ENCODE results near the gene QRICH1.

QRICH1 gene

GRCh38 chr3:49124991-49125670 is 31.3 kb upstream of the QRICH1 start:
- Histone ChIP-seq H3K27ac (ENCODE audit: low read depth, low read length) (no peak overlapping the region), H3K9ac (ENCODE audit: low read length) (no peak overlapping the region), H3K36me3 (ENCODE audit: insufficient read depth, low read length) (peaks cover 83% of the 10 kb centered on the region), H3K4me3 (ENCODE audit: low read depth in 1 of 2, low read length in 2 of 2) (no peak overlapping the region), H3K27me3 (ENCODE audit: control insufficient read depth in 1 of 2, insufficient read depth in 2 of 2, low read length in 2 of 2) (no peaks in the 10 kb centered on the region), H3K4me1 (ENCODE audit: insufficient read depth, low read length) (peaks cover 3% of the 10 kb centered on the region), H3K9me3 (ENCODE audit: low read length) (no peaks in the 10 kb centered on the region)

GRCh38 chr3:49124203-49124602 is 30.3 kb upstream of the QRICH1 start:
- H3K4me1 ChIP-seq (ENCODE audit: insufficient read depth, low read length) = peaks cover 8% of the 10 kb centered on the region
- no peaks in the 10 kb centered on the region for H3K9me3 ChIP-seq (ENCODE audit: low read length)
- no peak overlapping the region for H3K27ac ChIP-seq (ENCODE audit: low read depth, low read length)
- no peak overlapping the region for H3K9ac ChIP-seq (ENCODE audit: low read length)
- H3K36me3 ChIP-seq (ENCODE audit: insufficient read depth, low read length) = peaks cover 77% of the 10 kb centered on the region
- no peak overlapping the region for H3K4me3 ChIP-seq (ENCODE audit: low read depth in 1 of 2, low read length in 2 of 2)
- H3K27me3 ChIP-seq (ENCODE audit: control insufficient read depth in 1 of 2, insufficient read depth in 2 of 2, low read length in 2 of 2) = no peaks in the 10 kb centered on the region

GRCh38 chr3:49123687-49124086 is 29.8 kb upstream of the QRICH1 start:
- Histone ChIP-seq H3K4me1 (ENCODE audit: insufficient read depth, low read length) (peaks cover 14% of the 10 kb centered on the region), H3K36me3 (ENCODE audit: insufficient read depth, low read length) (peaks cover 76% of the 10 kb centered on the region), H3K9ac (ENCODE audit: low read length) (no peak overlapping the region), H3K27ac (ENCODE audit: low read depth, low read length) (no peak overlapping the region), H3K4me3 (ENCODE audit: low read depth in 1 of 2, low read length in 2 of 2) (no peak overlapping the region), H3K9me3 (ENCODE audit: low read length) (no peaks in the 10 kb centered on the region), H3K27me3 (ENCODE audit: control insufficient read depth in 1 of 2, insufficient read depth in 2 of 2, low read length in 2 of 2) (no peaks in the 10 kb centered on the region)

GRCh38 chr3:49122886-49123545 is 29.1 kb upstream of the QRICH1 start:
- peaks cover 75% of the 10 kb centered on the region for H3K36me3 ChIP-seq (ENCODE audit: insufficient read depth, low read length)
- no peaks in the 10 kb centered on the region for H3K9me3 ChIP-seq (ENCODE audit: low read length)
- no peak overlapping the region for H3K9ac ChIP-seq (ENCODE audit: low read length)
- H3K27ac ChIP-seq (ENCODE audit: low read depth, low read length) = no peak overlapping the region
- peaks cover 18% of the 10 kb centered on the region for H3K4me1 ChIP-seq (ENCODE audit: insufficient read depth, low read length)
- H3K4me3 ChIP-seq (ENCODE audit: low read depth in 1 of 2, low read length in 2 of 2) = no peak overlapping the region
- no peaks in the 10 kb centered on the region for H3K27me3 ChIP-seq (ENCODE audit: control insufficient read depth in 1 of 2, insufficient read depth in 2 of 2, low read length in 2 of 2)

DNA sequence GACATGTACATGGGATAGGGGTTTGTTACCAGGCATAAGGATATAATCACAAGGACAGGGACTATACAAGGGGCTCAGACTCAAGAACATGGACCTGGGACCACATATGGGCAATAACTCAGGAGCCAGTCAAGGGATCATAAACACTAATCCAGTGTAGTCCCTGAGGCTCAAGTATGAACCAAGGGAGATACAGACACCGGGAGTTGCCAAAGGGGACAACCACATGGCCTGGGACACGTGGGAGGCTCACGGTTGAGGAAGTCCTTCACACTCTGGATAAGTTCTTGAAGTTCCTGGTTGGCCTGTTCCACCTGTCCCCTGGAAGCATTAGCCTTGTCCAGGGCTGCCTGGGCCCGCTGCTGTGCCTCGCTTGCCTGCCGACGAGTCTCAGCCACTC is 28.6 kb upstream of the QRICH1 start:
- Histone ChIP-seq H3K4me1 (ENCODE audit: insufficient read depth, low read length) (peaks cover 18% of the 10 kb centered on the region), H3K4me3 (ENCODE audit: low read depth in 1 of 2, low read length in 2 of 2) (no peak overlapping the region), H3K9me3 (ENCODE audit: low read length) (no peaks in the 10 kb centered on the region), H3K27ac (ENCODE audit: low read depth, low read length) (no peak overlapping the region), H3K27me3 (ENCODE audit: control insufficient read depth in 1 of 2, insufficient read depth in 2 of 2, low read length in 2 of 2) (no peaks in the 10 kb centered on the region), H3K36me3 (ENCODE audit: insufficient read depth, low read length) (peaks cover 79% of the 10 kb centered on the region), H3K9ac (ENCODE audit: low read length) (no peak overlapping the region)

DNA sequence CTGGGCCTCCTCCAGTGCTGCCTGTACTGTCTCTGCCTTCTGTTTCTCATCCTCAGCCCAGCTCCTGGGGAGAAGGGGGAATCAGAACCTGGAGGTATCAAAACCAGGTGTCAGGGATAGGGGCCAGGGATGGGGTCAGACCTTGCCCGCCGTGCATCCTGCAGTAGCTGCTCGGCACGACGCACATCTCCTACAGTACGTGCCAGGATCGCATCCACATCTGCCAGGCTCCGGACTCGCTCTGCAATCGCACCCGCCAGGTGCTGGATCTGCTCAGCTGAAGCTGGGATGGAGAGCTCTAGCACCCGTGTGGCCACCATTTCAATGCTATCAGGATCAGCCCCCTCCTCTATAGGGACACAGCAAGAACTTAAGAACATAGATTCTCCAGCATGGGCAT is 28.2 kb upstream of the QRICH1 start:
- H3K27ac ChIP-seq (ENCODE audit: low read depth, low read length) = no peak overlapping the region
- H3K36me3 ChIP-seq (ENCODE audit: insufficient read depth, low read length) = peaks cover 80% of the 10 kb centered on the region
- no peaks in the 10 kb centered on the region for H3K27me3 ChIP-seq (ENCODE audit: control insufficient read depth in 1 of 2, insufficient read depth in 2 of 2, low read length in 2 of 2)
- H3K4me3 ChIP-seq (ENCODE audit: low read depth in 1 of 2, low read length in 2 of 2) = no peak overlapping the region
- no peaks in the 10 kb centered on the region for H3K9me3 ChIP-seq (ENCODE audit: low read length)
- H3K9ac ChIP-seq (ENCODE audit: low read length) = no peak overlapping the region
- H3K4me1 ChIP-seq (ENCODE audit: insufficient read depth, low read length) = peaks cover 18% of the 10 kb centered on the region

- peak overlapping the region; percentile 95 for H3K27ac ChIP-seq (ENCODE audit: low read depth, low read length)
- H3K9me3 ChIP-seq (ENCODE audit: low read length) = no peaks in the 10 kb centered on the region
- peaks cover 80% of the 10 kb centered on the region for H3K36me3 ChIP-seq (ENCODE audit: insufficient read depth, low read length)
- H3K4me1 ChIP-seq (ENCODE audit: insufficient read depth, low read length) = peaks cover 18% of the 10 kb centered on the region
- no peak overlapping the region for H3K9ac ChIP-seq (ENCODE audit: low read length)
- H3K4me3 ChIP-seq (ENCODE audit: low read depth in 1 of 2, low read length in 2 of 2) = peak overlapping the region in 1 of 2 donors; percentile 91
- no peaks in the 10 kb centered on the region for H3K27me3 ChIP-seq (ENCODE audit: control insufficient read depth in 1 of 2, insufficient read depth in 2 of 2, low read length in 2 of 2)
Measured at GRCh38 chr3:49121132-49121736, 27.4 kb upstream of the QRICH1 start.

GRCh38 chr3:49120438-49121131 is 26.7 kb upstream of the QRICH1 start, which contains the start of gene USP19:
TSS of gene USP19 (minus strand) at chr3:49120823. CDS start at chr3:49119145, 1,678 bp downstream.
- Histone ChIP-seq H3K36me3 (ENCODE audit: insufficient read depth, low read length) (peaks cover 80% of the 10 kb centered on the region), H3K9ac (ENCODE audit: low read length) (peak within 1 kb of the TSS; percentile 97), H3K9me3 (ENCODE audit: low read length) (no peaks in the 10 kb centered on the region), H3K27ac (ENCODE audit: low read depth, low read length) (peak within 1 kb of the TSS; percentile 95), H3K27me3 (ENCODE audit: control insufficient read depth in 1 of 2, insufficient read depth in 2 of 2, low read length in 2 of 2) (no peaks in the 10 kb centered on the region), H3K4me1 (ENCODE audit: insufficient read depth, low read length) (peaks cover 18% of the 10 kb centered on the region), H3K4me3 (ENCODE audit: low read depth in 1 of 2, low read length in 2 of 2) (peak within 1 kb of the TSS; percentile 79 to 91)

GRCh38 chr3:49120096-49120437 is 26.2 kb upstream of the QRICH1 start:
- Histone ChIP-seq H3K27me3 (ENCODE audit: control insufficient read depth in 1 of 2, insufficient read depth in 2 of 2, low read length in 2 of 2) (no peaks in the 10 kb centered on the region), H3K4me3 (ENCODE audit: low read depth in 1 of 2, low read length in 2 of 2) (peak overlapping the region; percentile 79 to 91), H3K9ac (ENCODE audit: low read length) (peak overlapping the region; percentile 97), H3K9me3 (ENCODE audit: low read length) (no peaks in the 10 kb centered on the region), H3K27ac (ENCODE audit: low read depth, low read length) (peak overlapping the region; percentile 95), H3K4me1 (ENCODE audit: insufficient read depth, low read length) (peaks cover 18% of the 10 kb centered on the region), H3K36me3 (ENCODE audit: insufficient read depth, low read length) (peaks cover 80% of the 10 kb centered on the region)

DNA sequence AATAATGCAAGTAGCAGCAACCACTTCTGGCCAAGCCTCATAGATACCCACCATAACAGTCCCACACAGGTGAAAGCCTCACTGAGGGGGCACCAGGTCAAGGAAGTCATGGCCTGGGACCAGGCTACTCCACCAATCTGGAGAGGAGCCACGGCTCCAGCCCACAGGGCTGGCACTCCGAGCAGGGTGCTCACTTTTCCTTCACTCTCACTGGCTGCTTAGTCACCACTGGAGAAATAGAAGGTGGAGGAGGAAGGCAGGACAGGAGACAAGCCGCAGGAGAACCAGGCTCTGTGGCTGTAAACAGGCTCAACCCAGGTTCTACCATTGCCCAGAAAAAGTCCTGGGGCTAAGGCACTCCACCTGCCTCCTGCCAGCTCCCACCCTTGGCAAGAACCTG is 25.6 kb upstream of the QRICH1 start:
- H3K9ac ChIP-seq (ENCODE audit: low read length) = peak overlapping the region; percentile 97
- H3K27me3 ChIP-seq (ENCODE audit: control insufficient read depth in 1 of 2, insufficient read depth in 2 of 2, low read length in 2 of 2) = no peaks in the 10 kb centered on the region
- H3K9me3 ChIP-seq (ENCODE audit: low read length) = no peaks in the 10 kb centered on the region
- peak overlapping the region; percentile 79 to 91 for H3K4me3 ChIP-seq (ENCODE audit: low read depth in 1 of 2, low read length in 2 of 2)
- peaks cover 18% of the 10 kb centered on the region for H3K4me1 ChIP-seq (ENCODE audit: insufficient read depth, low read length)
- H3K27ac ChIP-seq (ENCODE audit: low read depth, low read length) = peak overlapping the region; percentile 95
- peaks cover 80% of the 10 kb centered on the region for H3K36me3 ChIP-seq (ENCODE audit: insufficient read depth, low read length)

DNA sequence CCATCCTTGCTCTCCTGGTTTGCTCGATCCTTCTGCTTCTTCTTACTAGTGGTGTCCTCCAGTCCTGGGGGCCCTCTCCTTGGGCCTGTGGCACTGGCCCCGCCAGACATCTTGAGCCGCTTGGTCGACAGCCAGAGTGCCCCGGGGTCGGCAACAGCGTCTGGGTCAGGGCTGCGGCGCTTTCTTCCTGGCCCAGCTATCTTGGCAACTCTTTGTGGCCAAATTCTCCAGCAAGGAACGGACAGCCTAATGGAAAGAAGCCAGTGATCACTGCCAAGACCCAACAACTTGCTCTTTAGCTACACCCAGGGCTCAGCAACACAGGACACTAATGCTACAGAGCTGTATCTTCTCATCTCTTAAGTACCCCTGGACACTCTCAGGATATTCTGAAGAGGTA is 25.2 kb upstream of the QRICH1 start:
- H3K27ac ChIP-seq (ENCODE audit: low read depth, low read length) = no peak overlapping the region
- no peaks in the 10 kb centered on the region for H3K9me3 ChIP-seq (ENCODE audit: low read length)
- peaks cover 80% of the 10 kb centered on the region for H3K36me3 ChIP-seq (ENCODE audit: insufficient read depth, low read length)
- H3K27me3 ChIP-seq (ENCODE audit: control insufficient read depth in 1 of 2, insufficient read depth in 2 of 2, low read length in 2 of 2) = no peaks in the 10 kb centered on the region
- H3K9ac ChIP-seq (ENCODE audit: low read length) = peak overlapping the region; percentile 97
- peaks cover 18% of the 10 kb centered on the region for H3K4me1 ChIP-seq (ENCODE audit: insufficient read depth, low read length)
- peak overlapping the region in 1 of 2 donors; percentile 91 for H3K4me3 ChIP-seq (ENCODE audit: low read depth in 1 of 2, low read length in 2 of 2)

Data from muscle layer of colon (tissue), 2 donors.